PC-9 (cell line): ENCODE results near the gene ADCY2. TPM values are rescaled to one million over a fixed set of nuclear protein-coding genes. Genes with fewer than 3 reads are reported as not detected.

Experiments used
- BruUV-seq: library from RNA; stranded (reverse); fragments of 400-500 nt; replicated peaks from 2 replicates; lab custom pipeline; 2021; lab: Mats Ljungman, UMichigan
- CTCF ChIA-PET: fragments of 300-600 bp; sonication (Branson Sonifier 250); formaldehyde crosslinking; loops from one replicate; lab custom pipeline; 2022; ENCODE audit warnings: antibody characterized with exemption; lab: Charles Lee
- POLR2A ChIA-PET: fragments of 300-600 bp; sonication (Branson Sonifier 250); formaldehyde crosslinking; loops from one replicate; lab custom pipeline; 2022; ENCODE audit warnings: antibody characterized with exemption; ENCODE audit not compliant: unreplicated experiment; lab: Charles Lee
- DNase-seq, 2 experiments: peaks; one replicate each; pipeline versions ENCODE4 v3.0.0 to v3.0.0-alpha.2; 2015 to 2022; ENCODE audit warnings: mixed read lengths in 1 of 2
- H2AFZ ChIP-seq: fragments of 200-600 bp; sonication (generic); 2 replicates; pipeline ENCODE4 v1.8.1; 2017; ENCODE audit warnings: antibody characterized with exemption
- H3F3A ChIP-seq: fragments of 200-600 bp; sonication (generic); 2 replicates; pipeline ENCODE4 v1.8.1; 2017; ENCODE audit warnings: antibody characterized with exemption, mild to moderate bottlenecking, low read depth; ENCODE audit not compliant: insufficient read depth
- H3K27ac ChIP-seq: fragments of 200-600 bp; sonication (generic); 2 replicates; pipeline ENCODE4 v1.6.1; 2016; ENCODE audit warnings: mixed run types
- H3K27me3 ChIP-seq: fragments of 200-600 bp; sonication (generic); 2 replicates; pipeline ENCODE4 v1.6.1; 2016; ENCODE audit warnings: low read depth, mixed run types; ENCODE audit not compliant: insufficient read depth
- H3K36me3 ChIP-seq: fragments of 200-600 bp; sonication (generic); 2 replicates; pipeline ENCODE4 v1.6.1; 2016; ENCODE audit warnings: low read depth, mixed run types
- H3K4me1 ChIP-seq: fragments of 200-600 bp; sonication (generic); replicated peaks from 2 replicates; pipeline ENCODE4 v1.6.1; 2016; ENCODE audit warnings: mixed run types; ENCODE audit not compliant: insufficient read depth
- H3K4me2 ChIP-seq: fragments of 200-600 bp; sonication (generic); 2 replicates; pipeline ENCODE4 v1.6.1; 2017; ENCODE audit warnings: mixed run types
- H3K4me3 ChIP-seq: fragments of 200-600 bp; sonication (generic); 2 replicates; pipeline ENCODE4 v1.6.1; 2016; ENCODE audit warnings: mixed run types
- H3K79me2 ChIP-seq: fragments of 200-600 bp; sonication (generic); 2 replicates; pipeline ENCODE4 v1.6.1; 2017; ENCODE audit warnings: low read depth, mixed run types
- H3K9me2 ChIP-seq: fragments of 200-600 bp; sonication (generic); 2 replicates; pipeline ENCODE4 v1.8.1; 2017; ENCODE audit warnings: mild to moderate bottlenecking; ENCODE audit not compliant: insufficient read depth
- H3K9me3 ChIP-seq: fragments of 200-600 bp; sonication (generic); 2 replicates; pipeline ENCODE4 v1.8.1; 2016; ENCODE audit warnings: low read depth; ENCODE audit not compliant: insufficient read depth
- H4K20me1 ChIP-seq: fragments of 200-600 bp; sonication (generic); 2 replicates; pipeline ENCODE4 v1.8.1; 2017; ENCODE audit not compliant: insufficient read depth
- CTCF ChIP-seq: fragments of 200-600 bp; sonication (generic); conservative IDR thresholded peaks from 2 replicates; pipeline ENCODE4 v1.6.1; 2017; ENCODE audit warnings: mixed run types, antibody characterized with exemption, mild to moderate bottlenecking, moderate library complexity
- EZH2 ChIP-seq: fragments of 200-600 bp; sonication (generic); IDR thresholded peaks from 2 replicates; pipeline ENCODE4 v1.8.0; 2017; ENCODE audit warnings: antibody characterized with exemption, low read depth
- intact Hi-C: fragments of 100-400 bp; cut with micrococcal nuclease; formaldehyde crosslinking; loops from one replicate; pipeline ENCODE4 v1.10.0; 2022; ENCODE audit not compliant: unreplicated experiment
- total RNA-seq: library from RNA; stranded (reverse); gene quantifications from 2 replicates; pipeline ENCODE4 v1.2.3, GENCODE V29; 2021

The ADCY2 gene
- total RNA-seq, 1 experiment from 2014 or later: not detected

- DNase-seq: no peak
- POLR2A ChIA-PET: no interaction called here
- H3K9me3 ChIP-seq: no peaks in the 10 kb centered on the region
- no peak for TF ChIP-seq CTCF
- no peak for TF ChIP-seq EZH2
- H3K27ac ChIP-seq: no peak overlapping the region
- no peaks in the 10 kb centered on the region for H3F3A ChIP-seq
- BruUV-seq: no TSS peak
- H3K36me3 ChIP-seq: no peaks in the 10 kb centered on the region
- H3K4me1 ChIP-seq: no peaks in the 10 kb centered on the region
- H4K20me1 ChIP-seq: no peaks in the 10 kb centered on the region
- H3K27me3 ChIP-seq: peaks cover 85% of the 10 kb centered on the region
- intact Hi-C loops: no loop called here
- CTCF ChIA-PET: no interaction called here
- H3K79me2 ChIP-seq: no peaks in the 10 kb centered on the region
- H3K4me3 ChIP-seq: no peak overlapping the region
- H2AFZ ChIP-seq: no peak overlapping the region
- no peak overlapping the region for H3K4me2 ChIP-seq
- no peaks in the 10 kb centered on the region for H3K9me2 ChIP-seq
These were observed 19.2 kb downstream of the ADCY2 start for GRCh38 chr5:7415123-7415522.

GRCh38 chr5:7415587-7416535, 19.9 kb downstream of the ADCY2 start:
- ChIA-PET POLR2A (no interaction called here), CTCF (no interaction called here)
- no peak for TF ChIP-seq CTCF
- TF ChIP-seq EZH2: no peak
- H3K79me2 ChIP-seq: no peaks in the 10 kb centered on the region
- H3K9me2 ChIP-seq: no peaks in the 10 kb centered on the region
- H3K27me3 ChIP-seq: peaks cover 83% of the 10 kb centered on the region
- no peaks in the 10 kb centered on the region for H3K4me1 ChIP-seq
- no TSS peak for BruUV-seq
- no peak overlapping the region for H3K27ac ChIP-seq
- no peaks in the 10 kb centered on the region for H3F3A ChIP-seq
- H2AFZ ChIP-seq: no peak overlapping the region
- no peak for DNase-seq
- no peak overlapping the region for H3K4me3 ChIP-seq
- no peaks in the 10 kb centered on the region for H3K36me3 ChIP-seq
- H3K9me3 ChIP-seq: no peaks in the 10 kb centered on the region
- intact Hi-C loops: no loop called here
- H3K4me2 ChIP-seq: no peak overlapping the region
- H4K20me1 ChIP-seq: no peaks in the 10 kb centered on the region

- H3K4me2 ChIP-seq: no peak overlapping the region
- no peak overlapping the region for H2AFZ ChIP-seq
- H3K4me1 ChIP-seq: no peaks in the 10 kb centered on the region
- no peaks in the 10 kb centered on the region for H3K9me2 ChIP-seq
- ChIA-PET CTCF (no interaction called here), POLR2A (no interaction called here)
- BruUV-seq: no TSS peak
- no peak for DNase-seq
- no peaks in the 10 kb centered on the region for H4K20me1 ChIP-seq
- H3K4me3 ChIP-seq: no peak overlapping the region
- TF ChIP-seq EZH2 (no peak), CTCF (no peak)
- no peak overlapping the region for H3K27ac ChIP-seq
- intact Hi-C loops: no loop called here
- H3F3A ChIP-seq: no peaks in the 10 kb centered on the region
- no peaks in the 10 kb centered on the region for H3K36me3 ChIP-seq
- H3K27me3 ChIP-seq: peaks cover 64% of the 10 kb centered on the region
- no peaks in the 10 kb centered on the region for H3K79me2 ChIP-seq
- H3K9me3 ChIP-seq: no peaks in the 10 kb centered on the region
These were observed 22.3 kb downstream of the ADCY2 start for GRCh38 chr5:7418276-7418675.
